GM12878 (cell line): Measurements from ENCODE around the gene NUDT22. TPM values are rescaled to one million over a fixed set of nuclear protein-coding genes. Genes with fewer than 3 reads are reported as not detected.

Experiments
- ATAC-seq: fragments of 200-7000 bp; cut with Tn5 transposase; 3 replicates; pipeline ENCODE4 v1.9.1; 2020; ENCODE audit warnings: mild to moderate bottlenecking, moderate library complexity
- BruUV-seq: library from RNA; stranded (reverse); fragments of 400-500 nt; replicated peaks from 2 replicates; lab custom pipeline; 2021; lab: Mats Ljungman, UMichigan
- CTCF ChIA-PET: fragments of 300-600 bp; sonication (Branson Sonifier 250); formaldehyde crosslinking; extraction: SDS; loops from one replicate; lab custom pipeline; 2021; ENCODE audit warnings: inconsistent platforms; lab: Yijun Ruan, JAX
- POLR2A ChIA-PET: fragments of 350-600 bp; formaldehyde crosslinking; extraction: SDS; loops from one replicate; lab custom pipeline; 2021; ENCODE audit warnings: inconsistent platforms; lab: Charles Lee
- RAD21 ChIA-PET: fragments of 300-600 bp; sonication (Branson Sonifier 250); formaldehyde crosslinking; loops from one replicate; lab custom pipeline; 2023; ENCODE audit warnings: antibody characterized with exemption; ENCODE audit not compliant: unreplicated experiment; lab: Charles Lee
- SMC1A ChIA-PET: fragments of 300-600 bp; sonication (Branson Sonifier 250); formaldehyde crosslinking; loops from one replicate; lab custom pipeline; 2023; ENCODE audit not compliant: unreplicated experiment, uncharacterized antibody; lab: Charles Lee
- DNase-seq: peaks from one replicate; pipeline ENCODE4 v3.0.0-alpha.2; 2011; ENCODE audit warnings: low read depth, low spot score
- FAIRE-seq: peaks from 3 replicates; lab custom pipeline; 2011; peaks lifted over from hg19 to GRCh38; lab: Jason Lieb, UNC
- H2AFZ ChIP-seq: 2 replicates; pipeline ENCODE4 v1.6.0; 2011; ENCODE audit warnings: low read depth, low read length, control low read depth; ENCODE audit not compliant: control insufficient read depth
- H3K27ac ChIP-seq: 2 replicates; pipeline ENCODE4 v1.5.1; 2011; ENCODE audit warnings: control low read depth; ENCODE audit not compliant: control insufficient read depth, insufficient read depth
- H3K27me3 ChIP-seq, 2 experiments: replicated peaks in 1 of 2; 2 replicates each; pipeline versions ENCODE4 v1.6.0 to v1.6.1; 2011; ENCODE audit warnings: low read length in 1 of 2; ENCODE audit not compliant: control insufficient read depth in 2 of 2, insufficient read depth in 2 of 2
- H3K36me3 ChIP-seq, 2 experiments: 2 replicates each; pipeline ENCODE4 v1.5.1; 2011; ENCODE audit warnings: low read length in 1 of 2; ENCODE audit not compliant: control insufficient read depth in 2 of 2, insufficient read depth in 2 of 2
- H3K4me1 ChIP-seq: 2 replicates; pipeline ENCODE4 v1.6.1; 2011; ENCODE audit warnings: mild to moderate bottlenecking, low read length, moderate library complexity, mixed read lengths; ENCODE audit not compliant: control insufficient read depth, insufficient read depth
- H3K4me2 ChIP-seq: 2 replicates; pipeline ENCODE4 v1.6.0; 2011; ENCODE audit warnings: control low read depth; ENCODE audit not compliant: control insufficient read depth, insufficient read depth
- H3K4me3 ChIP-seq: fragments of 200-600 bp; sonication (generic); 2 replicates; pipeline ENCODE4 v1.5.1; 2016
- H3K79me2 ChIP-seq: 2 replicates; pipeline ENCODE4 v1.6.0; 2011; ENCODE audit warnings: low read length; ENCODE audit not compliant: control insufficient read depth, insufficient read depth
- H3K9ac ChIP-seq: 2 replicates; pipeline ENCODE4 v1.8.0; 2011; ENCODE audit warnings: low read length, control low read depth, mixed read lengths; ENCODE audit not compliant: control insufficient read depth, insufficient read depth
- H3K9me3 ChIP-seq: replicated peaks from 3 replicates; pipeline ENCODE4 v1.5.1; 2011; ENCODE audit warnings: mild to moderate bottlenecking, low read length; ENCODE audit not compliant: control insufficient read depth, insufficient read depth
- H4K20me1 ChIP-seq: 2 replicates; pipeline ENCODE4 v1.6.0; 2011; ENCODE audit not compliant: control insufficient read depth, insufficient read depth
- DPF2 ChIP-seq: fragments of 450-650 bp; IDR thresholded peaks from 2 replicates; pipeline ENCODE4 v1.6.1; 2017; ENCODE audit warnings: mild to moderate bottlenecking
- EGR1 ChIP-seq, 2 experiments: IDR thresholded peaks; 1 replicate in 1 of 2; 2 replicates in 1 of 2; pipeline ENCODE4 v1.6.1; 2011 to 2012; ENCODE audit warnings: low read depth in 2 of 2, low read length in 2 of 2, borderline replicate concordance in 1 of 2, mild to moderate bottlenecking in 1 of 2, moderate library complexity in 1 of 2
- EP300 ChIP-seq, 2 experiments: fragments of 150-350 bp in 1 of 2; IDR thresholded peaks; 2 replicates each; pipeline ENCODE4 v1.6.1; 2011 to 2012; ENCODE audit warnings: low read depth in 2 of 2, low read length in 2 of 2, borderline replicate concordance in 1 of 2, improper control_type of control experiment in 1 of 2, inconsistent platforms in 1 of 2; ENCODE audit not compliant: control insufficient read depth in 1 of 2
- GABPA ChIP-seq: IDR thresholded peaks from 2 replicates; pipeline ENCODE4 v1.6.1; 2014; ENCODE audit warnings: antibody characterized with exemption, low read depth, mild to moderate bottlenecking, inconsistent platforms
- MEF2A ChIP-seq: IDR thresholded peaks from 2 replicates; pipeline ENCODE4 v1.6.1; 2011; ENCODE audit warnings: low read depth, mild to moderate bottlenecking, low read length, moderate library complexity; ENCODE audit not compliant: insufficient read depth
- NFYA ChIP-seq: IDR thresholded peaks from 2 replicates; pipeline ENCODE4 v1.6.1; 2011; ENCODE audit warnings: low read depth, mild to moderate bottlenecking, low read length, improper control_type of control experiment, borderline replicate concordance
- POLR2A ChIP-seq: IDR thresholded peaks from 2 replicates; pipeline ENCODE4 v1.6.1; 2011; ENCODE audit warnings: low read depth, mild to moderate bottlenecking, low read length
- SIX5 ChIP-seq: IDR thresholded peaks from 2 replicates; pipeline ENCODE4 v1.6.1; 2011; ENCODE audit warnings: mild to moderate bottlenecking, low read depth, low read length, moderate library complexity; ENCODE audit not compliant: severe bottlenecking
- SMAD5 ChIP-seq: IDR thresholded peaks from 2 replicates; pipeline ENCODE4 v1.6.1; 2016; ENCODE audit warnings: antibody characterized with exemption, low read depth
- STAT3 ChIP-seq: IDR thresholded peaks from 2 replicates; pipeline ENCODE4 v1.6.1; 2011; ENCODE audit warnings: low read depth, low read length, improper control_type of control experiment
- TAF1 ChIP-seq: IDR thresholded peaks from 2 replicates; pipeline ENCODE4 v1.6.1; 2011; ENCODE audit warnings: mild to moderate bottlenecking, low read depth, low read length, borderline replicate concordance
- YBX1 ChIP-seq: fragments of 450-650 bp; IDR thresholded peaks from 2 replicates; pipeline ENCODE4 v1.6.1; 2016; ENCODE audit warnings: antibody characterized with exemption
- ZNF274 ChIP-seq: IDR thresholded peaks from one replicate; pipeline ENCODE4 v1.8.0; 2011; ENCODE audit not compliant: insufficient read length, insufficient read depth
- WGBS: methylation state at CpG from one replicate; pipeline ENCODE4 v1.1.6; 2016; ENCODE audit warnings: low lambda C conversion rate; ENCODE audit not compliant: insufficient replicate concordance, insufficient coverage; ENCODE audit errors: missing lambda C conversion rate; 5-methylcytosine and 5-hydroxymethylcytosine counted together
- in situ Hi-C: fragments of 300-500 bp; cut with MboI; formaldehyde crosslinking; loops from 9 replicates; pipeline ENCODE4 v1.14.3; 2018; ENCODE audit warnings: mixed read lengths
- intact Hi-C: fragments of 100-400 bp; cut with micrococcal nuclease; formaldehyde crosslinking; loops from one replicate; pipeline ENCODE4 v1.14.2; 2022; ENCODE audit not compliant: unreplicated experiment
- polyA plus RNA-seq, 11 experiments: library from polyadenylated mRNA; depleted of rRNA in 4 of 11; unstranded in 6 of 11; stranded (reverse) in 5 of 11; fragments of >200 nt; fragmentation: Nextera tagmentation in 4 of 11; fragmentation: Illumina TruSeq in 1 of 11; extraction: Ambion mirVana in 4 of 11; extraction: Trizol in 1 of 11; gene quantifications; 1 replicate in 1 of 11; 2 replicates in 10 of 11; pipeline versions ENCODE4 v1.2.1 to v1.2.3, GENCODE V29; 2011 to 2016; ENCODE audit warnings: inconsistent platforms in 2 of 11, missing spikeins in 2 of 11, low read depth in 1 of 11
- total RNA-seq, 4 experiments: library from RNA; depleted of rRNA in 3 of 4; stranded (reverse); fragments of >200 nt in 3 of 4; fragmentation: Illumina TruSeq in 1 of 4; extraction: Trizol in 1 of 4; gene quantifications; 2 replicates each; pipeline versions ENCODE4 v1.2.1 to v1.2.3, GENCODE V29; 2013 to 2021
- TF ChIP-seq, protein P1 (sequence below): fragments of 450-650 bp; IDR thresholded peaks from 2 replicates; pipeline ENCODE4 v1.6.1; 2017; ENCODE audit warnings: mild to moderate bottlenecking, low read depth, inconsistent platforms; ENCODE audit not compliant: poor library complexity, severe bottlenecking

Gene NUDT22
- total and polyA plus RNA-seq, 10 of the 15 experiments (the other 5 are each of a cell fraction or from before 2014, with no cell fraction given): 6.7 to 115 (median 64.7) TPM

GRCh38 chr11:64208796-64209562 is 17.1 kb upstream of the NUDT22 start:
- ATAC-seq (no peak), FAIRE-seq (no peak)
- Histone ChIP-seq H3K9ac (no peak overlapping the region), H3K79me2 (peaks cover 39% of the 10 kb centered on the region), H3K9me3 (no peaks in the 10 kb centered on the region), H3K27ac (peak overlapping the region; percentile 98), H4K20me1 (no peaks in the 10 kb centered on the region), H3K4me2 (peak overlapping the region; percentile 76), H3K4me1 (peaks cover 26% of the 10 kb centered on the region), H3K27me3 (no peaks in the 10 kb centered on the region)
- POLR2A ChIA-PET: interaction anchor here (1.1 to 5.2 kb wide), 6 partner anchors 11 to 42 kb away, joined by 3 to 85 read pairs (median 8); partner anchors contain the start of genes NUDT22, PLCB3, PPP1R14B and TRPT1
- 81% methylated on average over 18 of the region's 18 CpGs for WGBS
- TF ChIP-seq MEF2A: no peak
- TF ChIP-seq SMAD5: 0 out of 2 replicates have a peak, but pooled peaks have one; percentile 26
- 0 out of 2 replicates have a peak, but pooled peaks have one; percentile 24 for TF ChIP-seq POLR2A
- no peak for TF ChIP-seq STAT3
- TF ChIP-seq, all 136 proteins: peak for 2
- ChIA-PET RAD21 (interaction anchor here (3.4 to 6.6 kb wide), 2 partner anchors 17 to 94 kb away, joined by 34 to 125 read pairs; partner anchors contain the start of genes CATSPERZ, ESRRA, NUDT22 and TRPT1), CTCF (interaction anchor here (0.6 to 9.7 kb wide), 6 partner anchors 8 to 94 kb away, joined by 3 to 238 read pairs (median 5); partner anchors contain the start of genes CATSPERZ, ESRRA, NUDT22 and TRPT1), SMC1A (interaction anchor here (1.6 to 5.5 kb wide), 5 partner anchors 12 to 109 kb away, joined by 3 to 56 read pairs (median 32); partner anchors contain the start of genes FKBP2, NUDT22, PRDX5 and TRMT112)
- in situ Hi-C loops: no loop called here
- Histone ChIP-seq H2AFZ (no peak overlapping the region), H3K4me3 (peak overlapping the region; percentile 74; the same call in 1 of the 2 replicates), H3K36me3 (peaks cover 18 to 24% of the 10 kb centered on the region in 2 experiments; a peak in 3 of 4 replicates)
- DNase-seq: no peak
- no TSS peak for BruUV-seq
- intact Hi-C loops: no loop called here

DNA sequence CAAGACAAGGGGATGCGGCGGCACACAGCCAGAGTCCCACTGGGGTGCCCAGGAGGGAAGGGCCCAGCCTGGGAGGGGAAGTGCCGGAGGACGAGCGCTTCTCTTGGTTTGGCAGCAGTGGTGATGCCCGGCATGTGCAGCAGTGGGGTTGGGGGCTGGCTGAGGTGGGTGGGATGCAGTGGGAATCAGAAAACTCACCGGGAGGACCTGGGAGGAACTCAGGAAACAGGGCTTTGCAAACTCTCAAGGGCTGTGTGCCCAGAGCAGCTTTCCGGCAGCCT is 16.6 kb upstream of the NUDT22 start:
- intact Hi-C loops: no loop called here
- Histone ChIP-seq H3K4me1 (peaks cover 22% of the 10 kb centered on the region), H3K27me3 (no peaks in the 10 kb centered on the region), H2AFZ (no peak overlapping the region), H4K20me1 (no peaks in the 10 kb centered on the region), H3K79me2 (peaks cover 39% of the 10 kb centered on the region), H3K4me2 (peak overlapping the region; percentile 76; the same call in 1 of the 2 replicates), H3K36me3 (peaks cover 18 to 22% of the 10 kb centered on the region in 2 experiments; a peak in 3 of 4 replicates), H3K4me3 (no peak overlapping the region), H3K9ac (no peak overlapping the region), H3K27ac (no peak overlapping the region), H3K9me3 (no peaks in the 10 kb centered on the region)
- no peak for FAIRE-seq
- WGBS: 88% methylated on average over 7 of the region's 8 CpGs
- no TSS peak for BruUV-seq
- ATAC-seq: no peak
- DNase-seq: no peak
- in situ Hi-C loops: no loop called here
- ChIA-PET POLR2A (interaction anchor here (1.1 to 1.6 kb wide), 4 partner anchors 10 to 29 kb away, joined by 3 to 5 read pairs (median 3); no protein-coding TSS in a partner anchor), RAD21 (interaction anchor here (6.6 kb wide), 1 partner anchor 93 kb away, joined by 125 read pairs; the partner anchor contains the start of genes CATSPERZ and ESRRA), CTCF (interaction anchor here (9.7 kb wide), 1 partner anchor 93 kb away, joined by 238 read pairs; the partner anchor contains the start of genes CATSPERZ and ESRRA), SMC1A (interaction anchor here (5.5 kb wide), 1 partner anchor 16 kb away, joined by 56 read pairs; the partner anchor contains the start of genes NUDT22 and TRPT1)
- no peak for TF ChIP-seq SIX5
- no peak for TF ChIP-seq TAF1
- TF ChIP-seq NFYA: no peak
- TF ChIP-seq EGR1 (IDR thresholded peaks at IDR 0.05; ENCODE audit: borderline replicate concordance in 1 of 2, low read depth in 2 of 2, low read length in 2 of 2): no peak
- TF ChIP-seq, protein P1, sequence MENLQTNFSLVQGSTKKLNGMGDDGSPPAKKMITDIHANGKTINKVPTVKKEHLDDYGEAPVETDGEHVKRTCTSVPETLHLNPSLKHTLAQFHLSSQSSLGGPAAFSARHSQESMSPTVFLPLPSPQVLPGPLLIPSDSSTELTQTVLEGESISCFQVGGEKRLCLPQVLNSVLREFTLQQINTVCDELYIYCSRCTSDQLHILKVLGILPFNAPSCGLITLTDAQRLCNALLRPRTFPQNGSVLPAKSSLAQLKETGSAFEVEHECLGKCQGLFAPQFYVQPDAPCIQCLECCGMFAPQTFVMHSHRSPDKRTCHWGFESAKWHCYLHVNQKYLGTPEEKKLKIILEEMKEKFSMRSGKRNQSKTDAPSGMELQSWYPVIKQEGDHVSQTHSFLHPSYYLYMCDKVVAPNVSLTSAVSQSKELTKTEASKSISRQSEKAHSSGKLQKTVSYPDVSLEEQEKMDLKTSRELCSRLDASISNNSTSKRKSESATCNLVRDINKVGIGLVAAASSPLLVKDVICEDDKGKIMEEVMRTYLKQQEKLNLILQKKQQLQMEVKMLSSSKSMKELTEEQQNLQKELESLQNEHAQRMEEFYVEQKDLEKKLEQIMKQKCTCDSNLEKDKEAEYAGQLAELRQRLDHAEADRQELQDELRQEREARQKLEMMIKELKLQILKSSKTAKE: no peak
- TF ChIP-seq YBX1: no peak
- TF ChIP-seq ZNF274: no peak
- no peak for TF ChIP-seq EP300 (IDR thresholded peaks at IDR 0.05; ENCODE audit: borderline replicate concordance in 1 of 2, control insufficient read depth in 1 of 2, low read depth in 2 of 2, low read length in 2 of 2)
- no peak for TF ChIP-seq DPF2
- no peak for TF ChIP-seq GABPA
